GM23338 (cell line): ENCODE measurements around the gene CLCNKA. TPM values are rescaled to one million over a fixed set of nuclear protein-coding genes. Genes with fewer than 3 reads are reported as not detected.
"Not testable (repeated sequence)": the region's sequence is repeated elsewhere in the genome, so short reads cannot be mapped to it uniquely, and the experiment has no call there.

Experiments used
- ATAC-seq: fragments of 200-7000 bp; cut with Tn5 transposase; 3 replicates; pipeline ENCODE4 v1.9.1; 2020
- DNase-seq: peaks from one replicate; pipeline ENCODE4 v3.0.0-alpha.2; 2015; ENCODE audit warnings: low spot score
- H2AFZ ChIP-seq: fragments of 200-600 bp; sonication (generic); 2 replicates; pipeline ENCODE4 v1.8.0; 2016; ENCODE audit warnings: antibody characterized with exemption, mild to moderate bottlenecking, moderate library complexity
- H3F3A ChIP-seq: fragments of 200-600 bp; sonication (generic); replicated peaks from 2 replicates; pipeline ENCODE4 v1.8.0; 2017; ENCODE audit warnings: antibody characterized with exemption, mixed run types, low read depth
- H3K27ac ChIP-seq: fragments of 200-600 bp; sonication (generic); 2 replicates; pipeline ENCODE4 v1.6.1; 2016; ENCODE audit warnings: low read depth
- H3K27me3 ChIP-seq: fragments of 200-600 bp; sonication (generic); 2 replicates; pipeline ENCODE4 v1.8.0; 2016; ENCODE audit warnings: mild to moderate bottlenecking, mixed run types, moderate library complexity; ENCODE audit not compliant: insufficient read depth
- H3K36me3 ChIP-seq: fragments of 200-600 bp; sonication (generic); 2 replicates; pipeline ENCODE4 v1.8.0; 2016; ENCODE audit warnings: mild to moderate bottlenecking; ENCODE audit not compliant: insufficient read depth
- H3K4me1 ChIP-seq: fragments of 200-600 bp; sonication (generic); 2 replicates; pipeline ENCODE4 v1.8.0; 2016; ENCODE audit warnings: mild to moderate bottlenecking, moderate library complexity; ENCODE audit not compliant: insufficient read depth
- H3K4me2 ChIP-seq: fragments of 200-600 bp; sonication (generic); 2 replicates; pipeline ENCODE4 v1.7.1; 2017; ENCODE audit warnings: mixed run types
- H3K4me3 ChIP-seq: fragments of 200-600 bp; sonication (generic); 2 replicates; pipeline ENCODE4 v1.6.1; 2016; ENCODE audit warnings: mixed run types
- H3K79me2 ChIP-seq: fragments of 200-600 bp; sonication (generic); replicated peaks from 2 replicates; pipeline ENCODE4 v1.8.0; 2017; ENCODE audit warnings: mild to moderate bottlenecking; ENCODE audit not compliant: insufficient read depth
- H3K9me2 ChIP-seq: fragments of 200-600 bp; sonication (generic); 2 replicates; pipeline ENCODE4 v1.8.0; 2017; ENCODE audit not compliant: insufficient read depth
- H4K20me1 ChIP-seq: fragments of 200-600 bp; sonication (generic); replicated peaks from 2 replicates; pipeline ENCODE4 v1.8.0; 2017; ENCODE audit warnings: mild to moderate bottlenecking; ENCODE audit not compliant: insufficient read depth
- H3K27ac Mint-ChIP-seq: 2 replicates; pipeline ENCODE4 v1.8.0; 2020; ENCODE audit warnings: inconsistent platforms, mild to moderate bottlenecking, moderate library complexity, mixed read lengths
- H3K27me3 Mint-ChIP-seq: 3 replicates; pipeline ENCODE4 v1.8.0; 2022; ENCODE audit warnings: low read depth, mild to moderate bottlenecking, moderate library complexity, mixed read lengths, inconsistent platforms; ENCODE audit not compliant: insufficient read depth, poor library complexity
- H3K36me3 Mint-ChIP-seq: 3 replicates; pipeline ENCODE4 v1.8.0; 2021; ENCODE audit warnings: low read depth, mild to moderate bottlenecking, inconsistent platforms, moderate library complexity, mixed read lengths
- H3K4me1 Mint-ChIP-seq: 3 replicates; pipeline ENCODE4 v1.8.0; 2020; ENCODE audit warnings: mild to moderate bottlenecking, inconsistent platforms, mixed read lengths
- H3K4me3 Mint-ChIP-seq: 3 replicates; pipeline ENCODE4 v1.8.0; 2021; ENCODE audit warnings: moderate library complexity, mild to moderate bottlenecking, inconsistent platforms, mixed read lengths
- H3K9me3 Mint-ChIP-seq: 3 replicates; pipeline ENCODE4 v1.8.0; 2020; ENCODE audit warnings: moderate library complexity, mild to moderate bottlenecking, inconsistent platforms, mixed read lengths
- JUNB ChIP-seq: IDR thresholded peaks from one replicate; pipeline ENCODE4 v1.6.1; 2016; ENCODE audit warnings: antibody characterized with exemption; ENCODE audit not compliant: unreplicated experiment
- NANOG ChIP-seq: IDR thresholded peaks from 2 replicates; pipeline ENCODE4 v1.6.1; 2016; ENCODE audit warnings: antibody characterized with exemption, borderline replicate concordance
- POLR2AphosphoS5 ChIP-seq: IDR thresholded peaks from 2 replicates; pipeline ENCODE4 v1.6.1; 2016; ENCODE audit warnings: antibody characterized with exemption, low read depth
- polyA plus RNA-seq: library from polyadenylated mRNA; unstranded; fragments of >200 nt; fragmentation: Nextera tagmentation; extraction: Ambion mirVana; gene quantifications from 2 replicates; pipeline ENCODE4 v1.2.1, GENCODE V29; 2016
- total RNA-seq: library from RNA; depleted of rRNA; stranded (reverse); fragments of >200 nt; shearing (Covaris generic); gene quantifications from 2 replicates; pipeline ENCODE4 v1.2.3, GENCODE V29; 2014
- TF ChIP-seq, protein P1 (sequence below), 2 experiments: fragments of 200-600 bp in 1 of 2; sonication (generic) in 1 of 2; conservative IDR thresholded peaks; 2 replicates each; pipeline versions ENCODE4 v1.5.1 to v1.6.1; 2016 to 2017; ENCODE audit warnings: antibody characterized with exemption in 2 of 2, low read depth in 2 of 2, mild to moderate bottlenecking in 2 of 2, moderate library complexity in 1 of 2

Gene CLCNKA
- total and polyA plus RNA-seq, 2 experiments from 2014 or later: 0.59 to 0.76 TPM

DNA sequence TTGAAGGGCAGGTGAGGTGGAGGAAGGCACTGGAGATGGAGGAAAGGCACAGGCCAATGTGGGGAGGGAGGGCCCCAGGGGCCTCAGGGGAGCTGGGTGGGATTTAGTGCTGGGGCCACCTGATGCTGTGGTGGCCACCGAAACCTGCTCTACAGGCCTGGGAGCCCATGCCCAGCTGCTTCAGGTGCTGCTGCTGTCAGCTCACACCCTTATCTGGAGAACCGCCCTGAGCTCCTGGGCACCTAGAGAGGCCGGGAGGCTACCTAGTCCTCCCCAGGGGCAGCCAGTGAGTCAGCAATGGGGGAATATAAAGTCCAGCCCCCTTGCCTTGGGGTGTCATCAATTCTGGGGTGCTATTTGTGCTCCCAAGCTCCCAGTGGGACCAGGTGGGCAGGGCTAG is 39.4 kb downstream of the CLCNKA start:
- Histone ChIP-seq H3K27me3 (no peaks in the 10 kb centered on the region), H3K9me2 (no peaks in the 10 kb centered on the region), H3K79me2 (no peaks in the 10 kb centered on the region), H2AFZ (no peak overlapping the region), H3K4me1 (no peaks in the 10 kb centered on the region; the same call in 1 of the 2 replicates), H3K4me2 (no peak overlapping the region), H3K4me3 (no peak overlapping the region), H3K36me3 (no peaks in the 10 kb centered on the region), H4K20me1 (no peaks in the 10 kb centered on the region), H3F3A (no peaks in the 10 kb centered on the region), H3K27ac (no peak overlapping the region)
- H3K36me3 Mint-ChIP-seq: no peaks in the 10 kb centered on the region
- ATAC-seq (no peak), DNase-seq (no peak)
- TF ChIP-seq, protein P1, sequence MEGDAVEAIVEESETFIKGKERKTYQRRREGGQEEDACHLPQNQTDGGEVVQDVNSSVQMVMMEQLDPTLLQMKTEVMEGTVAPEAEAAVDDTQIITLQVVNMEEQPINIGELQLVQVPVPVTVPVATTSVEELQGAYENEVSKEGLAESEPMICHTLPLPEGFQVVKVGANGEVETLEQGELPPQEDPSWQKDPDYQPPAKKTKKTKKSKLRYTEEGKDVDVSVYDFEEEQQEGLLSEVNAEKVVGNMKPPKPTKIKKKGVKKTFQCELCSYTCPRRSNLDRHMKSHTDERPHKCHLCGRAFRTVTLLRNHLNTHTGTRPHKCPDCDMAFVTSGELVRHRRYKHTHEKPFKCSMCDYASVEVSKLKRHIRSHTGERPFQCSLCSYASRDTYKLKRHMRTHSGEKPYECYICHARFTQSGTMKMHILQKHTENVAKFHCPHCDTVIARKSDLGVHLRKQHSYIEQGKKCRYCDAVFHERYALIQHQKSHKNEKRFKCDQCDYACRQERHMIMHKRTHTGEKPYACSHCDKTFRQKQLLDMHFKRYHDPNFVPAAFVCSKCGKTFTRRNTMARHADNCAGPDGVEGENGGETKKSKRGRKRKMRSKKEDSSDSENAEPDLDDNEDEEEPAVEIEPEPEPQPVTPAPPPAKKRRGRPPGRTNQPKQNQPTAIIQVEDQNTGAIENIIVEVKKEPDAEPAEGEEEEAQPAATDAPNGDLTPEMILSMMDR (conservative IDR thresholded peaks at IDR 0.05; ENCODE audit: low read depth in 2 of 2): no peak
- TF ChIP-seq POLR2AphosphoS5: no peak
- no peak for TF ChIP-seq JUNB
- TF ChIP-seq NANOG: no peak
- no peak overlapping the region for H3K27ac Mint-ChIP-seq
- peaks cover 9% of the 10 kb centered on the region for H3K27me3 Mint-ChIP-seq
- H3K4me1 Mint-ChIP-seq: peaks cover 29% of the 10 kb centered on the region
- H3K4me3 Mint-ChIP-seq: no peak overlapping the region
- H3K9me3 Mint-ChIP-seq: no peaks in the 10 kb centered on the region

DNA sequence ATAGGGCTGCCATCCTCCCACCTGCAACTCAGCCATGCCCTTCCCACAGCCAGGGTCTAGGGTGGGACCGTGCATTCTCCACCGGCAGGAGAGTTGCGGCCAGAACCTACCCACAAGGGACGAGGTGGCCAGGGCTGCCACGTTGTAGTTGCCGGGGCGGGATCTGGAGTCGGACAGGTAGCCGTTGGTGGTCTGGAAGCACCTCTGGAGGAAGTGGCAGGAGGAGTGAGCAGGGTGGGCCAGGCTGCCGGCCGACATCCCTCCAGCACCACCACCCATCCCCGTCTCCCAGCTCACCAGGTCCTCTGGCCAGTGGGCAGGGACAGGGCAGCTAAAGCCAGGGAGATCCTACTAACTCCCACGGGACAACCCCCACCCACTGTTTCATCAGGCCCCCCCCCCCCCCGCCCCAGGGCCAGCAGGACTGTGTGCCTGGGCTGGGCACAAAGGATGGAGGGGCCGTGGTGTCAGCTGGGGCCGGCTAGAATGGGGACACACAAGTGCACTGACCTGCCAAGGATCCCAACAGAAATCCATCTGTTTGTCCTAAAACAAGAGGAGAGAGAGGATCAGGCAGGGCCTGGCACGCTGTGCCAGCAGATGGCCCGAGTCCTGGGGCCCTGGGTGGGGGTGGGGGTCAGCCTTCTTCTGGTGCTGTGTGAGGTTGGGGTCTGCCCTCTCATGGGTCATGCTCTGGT is 40.3 kb downstream of the CLCNKA start:
- not testable (repeated sequence) for H3K27ac Mint-ChIP-seq, H3K36me3 Mint-ChIP-seq, H3F3A ChIP-seq, H3K9me2 ChIP-seq, H3K27ac ChIP-seq, H3K4me3 Mint-ChIP-seq, ATAC-seq, DNase-seq, H3K27me3 ChIP-seq, H3K9me3 Mint-ChIP-seq, H3K4me2 ChIP-seq, H3K36me3 ChIP-seq, H3K4me3 ChIP-seq, H3K4me1 ChIP-seq, H2AFZ ChIP-seq, H3K79me2 ChIP-seq, H3K27me3 Mint-ChIP-seq, H4K20me1 ChIP-seq
- peaks cover 29% of the 10 kb centered on the region for H3K4me1 Mint-ChIP-seq

DNA sequence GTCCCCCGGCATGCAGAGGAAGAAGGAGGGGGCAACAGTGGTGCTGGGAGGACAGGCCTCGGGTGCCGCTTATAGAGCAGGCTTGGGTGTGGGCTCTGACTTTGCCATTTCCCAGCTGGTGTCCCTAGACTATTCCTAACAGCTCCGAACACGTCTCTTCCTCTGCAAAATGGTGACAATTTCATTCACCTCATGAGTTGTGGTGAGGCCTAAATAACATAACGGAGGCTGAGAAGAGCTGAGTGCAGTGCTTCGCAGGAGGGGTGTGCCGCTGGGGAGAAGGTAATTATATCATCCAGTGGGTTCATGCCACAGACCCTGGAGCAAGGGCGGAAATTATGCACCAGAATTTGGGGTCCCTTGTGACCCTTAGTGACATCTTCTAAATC is 40.8 kb downstream of the CLCNKA start:
- not testable (repeated sequence) for H3K27ac ChIP-seq, H3F3A ChIP-seq, H2AFZ ChIP-seq, H4K20me1 ChIP-seq, H3K27me3 Mint-ChIP-seq, DNase-seq, ATAC-seq, H3K4me2 ChIP-seq, H3K36me3 ChIP-seq, H3K9me2 ChIP-seq, H3K27ac Mint-ChIP-seq, H3K36me3 Mint-ChIP-seq, H3K9me3 Mint-ChIP-seq, H3K4me3 ChIP-seq, H3K4me3 Mint-ChIP-seq, H3K79me2 ChIP-seq, H3K4me1 ChIP-seq, H3K27me3 ChIP-seq
- H3K4me1 Mint-ChIP-seq: peaks cover 34% of the 10 kb centered on the region
